Stomach smooth muscle (tissue), 2 donors: ENCODE measurements around the gene CDH4.
"Not testable (repeated sequence)": the region's sequence is repeated elsewhere in the genome, so short reads cannot be mapped to it uniquely, and the experiment has no call there.

Experiments
- H3K27ac ChIP-seq: one replicate; pipeline ENCODE4 v1.7.0; 2013; ENCODE audit warnings: mild to moderate bottlenecking, low read length, inconsistent platforms
- H3K27me3 ChIP-seq, 2 donors: one replicate each; pipeline ENCODE4 v1.7.0; 2013; ENCODE audit warnings: low read length in 2 of 2; ENCODE audit not compliant: insufficient read depth in 2 of 2, control insufficient read depth in 1 of 2
- H3K36me3 ChIP-seq, 2 donors: one replicate each; pipeline ENCODE4 v1.7.0; 2013; ENCODE audit warnings: low read length in 2 of 2; ENCODE audit not compliant: control insufficient read depth in 2 of 2, insufficient read depth in 2 of 2
- H3K4me1 ChIP-seq: one replicate; pipeline ENCODE4 v1.7.0; 2013; ENCODE audit warnings: low read length; ENCODE audit not compliant: control insufficient read depth, insufficient read depth
- H3K4me3 ChIP-seq, 2 donors: one replicate each; pipeline ENCODE4 v1.7.0; 2013; ENCODE audit warnings: low read length in 2 of 2
- H3K9ac ChIP-seq, 2 donors: one replicate each; pipeline ENCODE4 v1.7.0; 2013; ENCODE audit warnings: low read length in 2 of 2, mild to moderate bottlenecking in 1 of 2
- H3K9me3 ChIP-seq, 2 donors: one replicate each; pipeline ENCODE4 v1.7.0; 2013; ENCODE audit warnings: low read length in 2 of 2; ENCODE audit not compliant: control insufficient read depth in 2 of 2
- donor health status: healthy.
- donor health status: Pancreatic carcinoma.

The CDH4 gene

GRCh38 chr20:61477451-61477861 is 225.4 kb downstream of the CDH4 start:
- no peak overlapping the region for H3K4me3 ChIP-seq
- H3K4me1 ChIP-seq: no peaks in the 10 kb centered on the region
- H3K27ac ChIP-seq: no peak overlapping the region
- no peaks in the 10 kb centered on the region for H3K36me3 ChIP-seq
- H3K27me3 ChIP-seq: peaks cover 7 to 9% of the 10 kb centered on the region in 2 donors
- H3K9ac ChIP-seq: no peak overlapping the region
- peaks cover 6 to 11% of the 10 kb centered on the region in 2 donors for H3K9me3 ChIP-seq

DNA sequence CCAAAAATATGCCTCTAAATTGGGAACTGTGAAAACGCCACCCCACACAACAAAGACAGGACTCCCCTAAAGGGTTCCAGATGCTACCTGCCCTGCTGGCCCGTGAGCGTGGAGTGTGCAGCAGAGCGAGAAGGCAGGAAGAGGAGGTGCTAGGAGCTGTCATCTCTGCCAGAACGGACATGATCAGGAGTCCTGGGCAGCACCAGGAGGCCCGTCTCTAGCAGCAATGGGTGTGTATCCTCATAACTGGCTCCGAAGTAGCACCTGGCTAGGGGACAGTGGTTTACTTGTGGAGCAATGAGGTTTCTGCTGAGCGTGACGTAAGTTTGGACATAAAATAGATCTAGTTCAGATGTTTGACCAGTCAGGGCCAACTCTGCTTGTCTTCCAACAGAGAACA is 226.0 kb downstream of the CDH4 start:
- H3K4me3 ChIP-seq: no peak overlapping the region
- H3K27ac ChIP-seq: no peak overlapping the region
- peaks cover 7 to 9% of the 10 kb centered on the region in 2 donors for H3K27me3 ChIP-seq
- H3K36me3 ChIP-seq: no peaks in the 10 kb centered on the region
- H3K9ac ChIP-seq: no peak overlapping the region
- peaks cover 6 to 11% of the 10 kb centered on the region in 2 donors for H3K9me3 ChIP-seq
- no peaks in the 10 kb centered on the region for H3K4me1 ChIP-seq

DNA sequence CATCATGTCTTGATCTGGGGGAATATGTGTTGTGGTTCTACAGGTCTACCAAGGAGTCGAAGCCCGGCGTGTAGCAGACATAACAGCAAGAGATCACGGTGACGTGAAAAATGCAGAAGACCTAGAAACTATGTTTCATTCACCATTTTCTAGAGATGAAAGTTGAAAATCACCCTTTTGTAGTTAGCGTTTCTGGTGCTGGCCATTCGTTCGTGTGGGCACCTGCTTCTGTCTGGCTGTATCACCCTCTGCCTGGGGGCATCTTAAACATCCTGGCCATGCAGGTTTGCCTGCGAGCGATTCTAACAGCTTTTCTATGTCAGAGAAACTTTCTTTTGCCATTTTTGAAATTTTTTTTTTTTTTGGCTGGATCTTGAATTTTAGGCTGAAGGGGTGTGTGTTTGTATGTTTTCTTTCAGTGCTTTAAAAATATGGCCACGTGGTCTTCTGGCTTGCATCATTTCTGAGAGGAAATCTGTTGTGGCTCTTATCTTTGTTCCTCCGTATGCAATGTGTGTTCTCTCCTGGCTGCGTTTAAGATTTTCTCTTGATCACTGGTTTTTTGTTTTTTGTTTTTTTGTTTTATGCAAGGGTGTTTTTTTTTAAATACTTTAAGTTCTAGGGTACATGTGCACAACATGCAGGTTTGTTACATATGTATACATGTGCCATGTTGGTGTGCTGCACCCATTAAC is 226.7 kb downstream of the CDH4 start:
- no peak overlapping the region for H3K9ac ChIP-seq
- H3K4me1 ChIP-seq: no peaks in the 10 kb centered on the region
- no peak overlapping the region for H3K4me3 ChIP-seq
- peaks cover 6 to 11% of the 10 kb centered on the region in 2 donors for H3K9me3 ChIP-seq
- no peaks in the 10 kb centered on the region for H3K36me3 ChIP-seq
- no peak overlapping the region for H3K27ac ChIP-seq
- peaks cover 7 to 9% of the 10 kb centered on the region in 2 donors for H3K27me3 ChIP-seq

GRCh38 chr20:61479433-61479832 is 227.4 kb downstream of the CDH4 start:
- not testable (repeated sequence) for H3K4me3 ChIP-seq, H3K27me3 ChIP-seq, H3K4me1 ChIP-seq, H3K27ac ChIP-seq, H3K36me3 ChIP-seq, H3K9ac ChIP-seq
- peaks cover 6 to 11% of the 10 kb centered on the region in 2 donors for H3K9me3 ChIP-seq

GRCh38 chr20:61480158-61480825 is 228.2 kb downstream of the CDH4 start:
- Histone ChIP-seq H3K27ac (no peak overlapping the region), H3K27me3 (peaks cover 7 to 9% of the 10 kb centered on the region in 2 donors), H3K9ac (no peak overlapping the region), H3K4me3 (no peak overlapping the region), H3K36me3 (no peaks in the 10 kb centered on the region), H3K4me1 (no peaks in the 10 kb centered on the region), H3K9me3 (peaks cover 6 to 11% of the 10 kb centered on the region in 2 donors)

GRCh38 chr20:61482056-61482887 is 230.2 kb downstream of the CDH4 start:
- Histone ChIP-seq H3K36me3 (no peaks in the 10 kb centered on the region), H3K9me3 (peaks cover 3 to 11% of the 10 kb centered on the region in 2 donors), H3K9ac (no peak overlapping the region), H3K4me1 (no peaks in the 10 kb centered on the region), H3K27ac (no peak overlapping the region), H3K27me3 (peaks cover 0 to 3% of the 10 kb centered on the region in 2 donors), H3K4me3 (no peak overlapping the region)

GRCh38 chr20:61482901-61483300 is 230.8 kb downstream of the CDH4 start:
- peaks cover 3 to 11% of the 10 kb centered on the region in 2 donors for H3K9me3 ChIP-seq
- H3K4me1 ChIP-seq: no peaks in the 10 kb centered on the region
- no peaks in the 10 kb centered on the region for H3K36me3 ChIP-seq
- no peaks in the 10 kb centered on the region for H3K27me3 ChIP-seq
- H3K4me3 ChIP-seq: no peak overlapping the region
- H3K9ac ChIP-seq: no peak overlapping the region
- H3K27ac ChIP-seq: no peak overlapping the region

DNA sequence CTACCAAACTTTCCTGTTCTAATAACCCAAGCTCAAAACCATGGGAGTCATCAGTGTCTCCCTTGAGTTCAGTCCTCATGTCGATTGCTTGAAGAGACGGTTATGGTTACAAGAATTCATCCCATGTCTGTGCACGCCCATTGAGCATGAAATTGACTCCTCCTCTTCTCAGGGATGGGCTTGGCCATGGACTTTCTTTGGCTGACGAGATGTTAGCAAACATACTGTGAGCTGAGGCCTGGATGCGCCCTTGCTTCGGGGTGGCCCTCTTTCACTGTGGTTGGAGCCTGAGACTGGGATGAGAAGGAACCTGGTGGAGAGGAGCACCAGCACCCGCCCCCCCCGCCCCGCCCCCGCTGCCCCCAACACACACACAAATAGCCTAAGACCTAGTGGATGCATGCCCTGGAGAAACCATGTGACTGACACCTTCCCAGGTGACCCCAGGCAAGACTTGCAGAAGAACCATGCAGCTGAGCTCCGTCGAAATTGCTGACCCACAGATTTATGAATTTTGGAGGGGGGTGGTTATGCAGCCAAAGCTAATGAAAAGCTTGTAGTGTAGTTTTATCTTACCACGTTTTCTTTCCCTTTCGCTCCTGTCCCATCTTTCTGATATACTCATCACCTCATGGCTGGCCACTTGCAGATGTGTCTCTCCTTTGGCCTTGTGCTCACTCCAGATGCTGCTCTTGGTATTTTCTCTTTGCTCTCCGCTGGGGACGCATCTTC is 231.4 kb downstream of the CDH4 start:
- no peaks in the 10 kb centered on the region for H3K27me3 ChIP-seq

GRCh38 chr20:61486198-61486597 is 234.1 kb downstream of the CDH4 start:
- H3K9ac ChIP-seq: no peak overlapping the region

More for the DNA sequence above, 231.4 kb downstream of the CDH4 start:
- Histone ChIP-seq H3K36me3 (no peaks in the 10 kb centered on the region), H3K27ac (no peak overlapping the region), H3K9me3 (peaks cover under 1 to 8% of the 10 kb centered on the region in 2 donors), H3K4me1 (no peaks in the 10 kb centered on the region), H3K4me3 (no peak overlapping the region), H3K9ac (no peak overlapping the region)

DNA sequence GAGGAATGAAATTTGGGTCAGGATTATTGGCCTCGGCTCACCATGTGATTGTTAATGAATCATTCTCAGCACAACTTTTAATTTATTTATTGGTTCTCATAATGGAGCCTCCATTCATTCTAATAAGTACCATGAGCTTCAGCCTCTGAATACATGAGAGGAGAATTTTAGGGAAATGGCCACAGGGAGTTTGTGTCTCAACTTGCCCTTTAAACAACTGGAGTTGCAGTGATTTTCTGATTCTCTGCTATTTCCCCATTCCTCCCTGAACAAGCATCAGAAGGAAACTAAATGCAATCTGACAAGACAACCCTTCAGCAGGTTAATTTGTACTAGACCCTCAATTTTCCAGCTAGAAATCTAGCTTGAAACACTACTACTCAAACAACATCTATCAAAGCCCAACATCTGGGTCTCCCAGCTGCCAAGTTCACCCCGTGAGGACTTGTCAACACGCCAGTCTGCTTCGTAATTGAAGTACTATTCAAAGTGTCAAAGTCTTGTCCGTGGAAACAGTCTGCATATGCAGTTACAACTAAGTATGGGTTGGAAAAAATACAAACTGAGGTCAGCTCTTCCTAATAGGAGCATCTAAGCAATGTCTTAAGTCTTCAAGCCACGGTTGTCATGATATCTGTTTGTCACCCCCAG is 235.4 kb downstream of the CDH4 start:
- H3K27ac ChIP-seq: no peak overlapping the region
- no peaks in the 10 kb centered on the region for H3K9me3 ChIP-seq
- H3K4me1 ChIP-seq: no peaks in the 10 kb centered on the region
- no peak overlapping the region for H3K4me3 ChIP-seq
- no peak overlapping the region for H3K9ac ChIP-seq
- H3K36me3 ChIP-seq: no peaks in the 10 kb centered on the region
- no peaks in the 10 kb centered on the region for H3K27me3 ChIP-seq

More at GRCh38 chr20:61486198-61486597, 234.1 kb downstream of the CDH4 start:
- Histone ChIP-seq H3K9me3 (no peaks in the 10 kb centered on the region), H3K36me3 (no peaks in the 10 kb centered on the region), H3K27me3 (no peaks in the 10 kb centered on the region), H3K27ac (no peak overlapping the region), H3K4me1 (no peaks in the 10 kb centered on the region), H3K4me3 (no peak overlapping the region)
